Lower leg skin (tissue), 3 donors: Measurements from ENCODE around the gene EEF1AKMT3.

Experiments
- POLR2A ChIP-seq, 2 donors: fragments of 450-650 bp; IDR thresholded peaks; one replicate each; pipeline ENCODE4 v1.6.1; 2016 to 2017; ENCODE audit warnings: antibody characterized with exemption in 2 of 2, mild to moderate bottlenecking in 1 of 2, moderate library complexity in 1 of 2
- TF ChIP-seq, protein P1 (sequence below), 3 donors: fragments of 450-650 bp; IDR thresholded peaks; one replicate each; pipeline ENCODE4 v1.5.1; 2016; ENCODE audit warnings: antibody characterized with exemption in 3 of 3, mild to moderate bottlenecking in 3 of 3, moderate library complexity in 2 of 3

DNA sequence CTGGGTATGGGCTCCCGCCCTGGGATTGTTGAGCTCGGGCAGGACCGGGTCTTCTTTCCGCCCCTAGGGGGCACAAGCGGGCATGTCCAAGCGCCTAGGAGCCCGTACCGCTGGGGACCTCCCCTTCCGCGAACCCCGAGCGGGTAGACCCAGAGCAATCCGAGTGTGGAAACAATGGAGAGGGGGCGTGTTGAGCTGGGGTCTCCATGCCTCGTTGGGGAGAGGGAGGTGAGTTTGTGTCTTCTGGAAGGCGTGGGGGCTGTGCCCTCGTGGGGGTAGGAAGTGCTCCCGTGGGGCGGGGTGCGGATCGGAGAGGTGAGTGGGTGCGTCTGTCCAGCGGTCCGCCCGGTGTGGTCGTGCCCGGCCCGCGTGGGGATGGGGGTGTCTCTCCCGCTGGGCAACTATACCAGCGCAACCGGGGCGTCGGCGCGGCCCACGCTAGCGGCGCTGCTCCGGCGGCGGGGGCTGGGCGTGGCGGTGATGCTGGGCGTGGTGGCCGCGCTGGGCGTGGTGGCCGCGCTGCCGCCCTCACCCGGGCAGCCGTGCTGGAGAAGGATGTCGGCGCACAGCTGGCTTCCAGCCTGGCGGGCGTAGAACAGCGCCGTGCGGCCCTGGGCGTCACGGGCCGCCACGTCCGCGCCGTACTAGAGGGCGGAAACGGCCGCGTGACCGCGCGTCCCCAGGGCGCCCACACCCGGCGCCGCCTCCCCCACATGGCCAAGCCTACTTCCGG is 46.1 kb upstream of the EEF1AKMT3 start:
- TF ChIP-seq, protein P1, sequence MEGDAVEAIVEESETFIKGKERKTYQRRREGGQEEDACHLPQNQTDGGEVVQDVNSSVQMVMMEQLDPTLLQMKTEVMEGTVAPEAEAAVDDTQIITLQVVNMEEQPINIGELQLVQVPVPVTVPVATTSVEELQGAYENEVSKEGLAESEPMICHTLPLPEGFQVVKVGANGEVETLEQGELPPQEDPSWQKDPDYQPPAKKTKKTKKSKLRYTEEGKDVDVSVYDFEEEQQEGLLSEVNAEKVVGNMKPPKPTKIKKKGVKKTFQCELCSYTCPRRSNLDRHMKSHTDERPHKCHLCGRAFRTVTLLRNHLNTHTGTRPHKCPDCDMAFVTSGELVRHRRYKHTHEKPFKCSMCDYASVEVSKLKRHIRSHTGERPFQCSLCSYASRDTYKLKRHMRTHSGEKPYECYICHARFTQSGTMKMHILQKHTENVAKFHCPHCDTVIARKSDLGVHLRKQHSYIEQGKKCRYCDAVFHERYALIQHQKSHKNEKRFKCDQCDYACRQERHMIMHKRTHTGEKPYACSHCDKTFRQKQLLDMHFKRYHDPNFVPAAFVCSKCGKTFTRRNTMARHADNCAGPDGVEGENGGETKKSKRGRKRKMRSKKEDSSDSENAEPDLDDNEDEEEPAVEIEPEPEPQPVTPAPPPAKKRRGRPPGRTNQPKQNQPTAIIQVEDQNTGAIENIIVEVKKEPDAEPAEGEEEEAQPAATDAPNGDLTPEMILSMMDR (IDR thresholded peaks at IDR 0.05) = peak in 1 of 3 donors; percentile 59
- no peak for TF ChIP-seq POLR2A (IDR thresholded peaks at IDR 0.05)
